Left ventricle myocardium inferior (tissue), 1 donor: ENCODE data around the gene NPIPB2. TPM values are rescaled to one million over a fixed set of nuclear protein-coding genes. Genes with fewer than 3 reads are reported as not detected.
A peak's percentile ranks its signal among the peaks of the same experiment; 100 is the strongest.
"Not testable (repeated sequence)": the region's sequence is repeated elsewhere in the genome, so short reads cannot be mapped to it uniquely, and the experiment has no call there.

Experiments
- DNase-seq: peaks from one replicate; pipeline ENCODE4 v3.0.0-alpha.2; 2020
- H3K27ac ChIP-seq: fragments of 200-600 bp; replicated peaks from 2 replicates; pipeline ENCODE4 v1.8.0; 2021
- H3K27me3 ChIP-seq: fragments of 200-600 bp; 2 replicates; pipeline ENCODE4 v1.8.0; 2021; ENCODE audit warnings: low read depth
- H3K36me3 ChIP-seq: fragments of 200-600 bp; 2 replicates; pipeline ENCODE4 v1.8.0; 2021
- H3K4me1 ChIP-seq: fragments of 200-600 bp; 2 replicates; pipeline ENCODE4 v1.8.0; 2021
- H3K4me3 ChIP-seq: fragments of 200-600 bp; 2 replicates; pipeline ENCODE4 v1.8.0; 2021; ENCODE audit warnings: mild to moderate bottlenecking, moderate library complexity
- H3K9me3 ChIP-seq: fragments of 200-600 bp; replicated peaks from 2 replicates; pipeline ENCODE4 v1.8.0; 2021
- intact Hi-C: fragments of 100-400 bp; cut with micrococcal nuclease; formaldehyde crosslinking; loops from one replicate; pipeline ENCODE4 v1.11.0; 2022
- total RNA-seq: library from RNA; stranded (reverse); fragmentation: NEBNext Ultra II Directional; extraction: Animal tissue kit (Norgen Biotek cat#: 25700); gene quantifications from one replicate; pipeline ENCODE4 v1.2.1, GENCODE V29; 2021
- TF ChIP-seq, protein P1 (sequence below): fragments of 200-600 bp; IDR thresholded peaks from 2 replicates; pipeline ENCODE4 v1.8.0; 2021; ENCODE audit warnings: antibody characterized with exemption, mild to moderate bottlenecking, borderline replicate concordance
- donor health status: DM: no; HTN: yes; CAD: no; lungs with severe emphysema.

Gene NPIPB2
- total RNA-seq, 1 donor from 2014 or later = 0.77 TPM

DNA sequence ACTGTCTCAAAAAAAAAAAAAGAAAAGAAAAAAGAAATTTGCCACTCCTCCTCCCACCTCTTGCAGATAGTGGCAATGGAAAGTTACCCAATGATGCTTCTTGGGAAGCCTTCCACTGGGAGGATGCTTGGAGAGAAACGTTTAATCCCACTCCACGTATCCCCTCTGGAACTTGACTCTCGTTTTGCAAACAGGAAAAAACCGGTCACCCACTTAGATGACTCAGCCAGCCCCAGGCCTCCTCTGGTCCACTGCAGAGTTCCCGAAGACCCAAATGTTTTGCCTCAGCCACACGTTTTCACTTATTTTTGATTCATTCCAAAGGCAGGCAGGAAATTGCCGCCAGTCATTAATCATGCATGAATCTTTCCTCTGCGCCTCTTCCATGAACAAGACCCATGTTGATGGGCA is 13.9 kb upstream of the NPIPB2 start:
- TF ChIP-seq, protein P1, sequence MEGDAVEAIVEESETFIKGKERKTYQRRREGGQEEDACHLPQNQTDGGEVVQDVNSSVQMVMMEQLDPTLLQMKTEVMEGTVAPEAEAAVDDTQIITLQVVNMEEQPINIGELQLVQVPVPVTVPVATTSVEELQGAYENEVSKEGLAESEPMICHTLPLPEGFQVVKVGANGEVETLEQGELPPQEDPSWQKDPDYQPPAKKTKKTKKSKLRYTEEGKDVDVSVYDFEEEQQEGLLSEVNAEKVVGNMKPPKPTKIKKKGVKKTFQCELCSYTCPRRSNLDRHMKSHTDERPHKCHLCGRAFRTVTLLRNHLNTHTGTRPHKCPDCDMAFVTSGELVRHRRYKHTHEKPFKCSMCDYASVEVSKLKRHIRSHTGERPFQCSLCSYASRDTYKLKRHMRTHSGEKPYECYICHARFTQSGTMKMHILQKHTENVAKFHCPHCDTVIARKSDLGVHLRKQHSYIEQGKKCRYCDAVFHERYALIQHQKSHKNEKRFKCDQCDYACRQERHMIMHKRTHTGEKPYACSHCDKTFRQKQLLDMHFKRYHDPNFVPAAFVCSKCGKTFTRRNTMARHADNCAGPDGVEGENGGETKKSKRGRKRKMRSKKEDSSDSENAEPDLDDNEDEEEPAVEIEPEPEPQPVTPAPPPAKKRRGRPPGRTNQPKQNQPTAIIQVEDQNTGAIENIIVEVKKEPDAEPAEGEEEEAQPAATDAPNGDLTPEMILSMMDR = no peak
- Histone ChIP-seq H3K27ac (no peak overlapping the region), H3K27me3 (no peaks in the 10 kb centered on the region), H3K4me1 (no peaks in the 10 kb centered on the region), H3K9me3 (no peaks in the 10 kb centered on the region), H3K36me3 (no peaks in the 10 kb centered on the region), H3K4me3 (no peak overlapping the region)
- no peak for DNase-seq
- intact Hi-C loops = no loop called here

- H3K27ac ChIP-seq, intact Hi-C loops, H3K27me3 ChIP-seq, H3K36me3 ChIP-seq, DNase-seq, H3K4me3 ChIP-seq, H3K4me1 ChIP-seq, H3K9me3 ChIP-seq: not testable (repeated sequence)
Measured at GRCh38 chr16:11953576-11953975, 11.7 kb upstream of the NPIPB2 start.

DNA sequence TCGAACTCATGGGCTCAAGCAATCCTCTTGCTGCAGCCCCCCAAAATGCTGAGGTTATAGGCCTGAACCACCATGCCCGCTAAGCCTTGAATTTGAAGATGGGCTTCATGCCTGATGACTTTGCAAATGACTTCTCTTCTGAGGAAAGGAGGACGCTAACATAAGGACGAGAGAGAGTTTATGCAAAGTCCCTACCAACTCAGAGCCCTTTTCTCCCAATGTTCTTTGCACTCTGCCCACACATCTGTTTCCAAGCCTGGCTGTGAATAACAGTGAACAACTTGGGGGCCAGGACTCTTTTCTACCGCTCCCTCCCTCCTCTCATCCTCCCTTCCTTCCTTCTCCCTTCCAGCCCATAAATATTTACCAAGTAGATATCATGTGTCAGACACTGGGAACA is 8.5 kb upstream of the NPIPB2 start:
- Histone ChIP-seq H3K27ac (no peak overlapping the region), H3K4me3 (no peak overlapping the region), H3K9me3 (no peaks in the 10 kb centered on the region), H3K36me3 (no peaks in the 10 kb centered on the region), H3K4me1 (no peaks in the 10 kb centered on the region), H3K27me3 (peaks cover 8% of the 10 kb centered on the region)
- TF ChIP-seq, protein P1 = no peak
- DNase-seq = no peak
- intact Hi-C loops = no loop called here

GRCh38 chr16:11949527-11949926 is 7.7 kb upstream of the NPIPB2 start:
- Histone ChIP-seq H3K4me3 (no peak overlapping the region), H3K4me1 (no peaks in the 10 kb centered on the region), H3K27ac (no peak overlapping the region), H3K27me3 (peaks cover 8% of the 10 kb centered on the region), H3K36me3 (no peaks in the 10 kb centered on the region), H3K9me3 (no peaks in the 10 kb centered on the region)
- DNase-seq = no peak
- TF ChIP-seq, protein P1 = peak; percentile 64
- intact Hi-C loops = no loop called here

DNA sequence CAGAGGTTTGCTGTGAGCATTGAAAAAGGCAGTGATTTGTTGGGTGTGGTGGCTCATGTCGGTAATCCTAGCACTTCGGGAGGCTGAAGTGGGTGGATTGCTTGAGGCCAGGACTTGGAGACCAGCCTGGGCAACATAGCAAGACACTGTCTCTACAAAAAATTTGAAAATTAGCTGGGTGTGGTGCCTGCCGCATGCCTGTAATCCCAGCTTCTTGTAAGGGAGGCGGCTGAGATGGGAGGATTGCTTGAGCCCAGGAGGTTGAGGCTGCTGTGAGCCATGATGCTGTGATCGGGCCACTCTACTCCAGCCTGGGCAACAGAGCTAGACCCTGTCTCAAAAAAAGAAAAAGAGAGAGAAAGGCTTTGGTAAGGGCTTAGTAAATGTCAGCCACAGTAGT is 7.0 kb upstream of the NPIPB2 start:
- TF ChIP-seq, protein P1 = no peak
- Histone ChIP-seq H3K4me1 (no peaks in the 10 kb centered on the region), H3K27ac (no peak overlapping the region), H3K4me3 (no peak overlapping the region), H3K27me3 (peaks cover 8% of the 10 kb centered on the region), H3K9me3 (no peaks in the 10 kb centered on the region), H3K36me3 (no peaks in the 10 kb centered on the region)
- intact Hi-C loops = no loop called here
- DNase-seq = no peak

DNA sequence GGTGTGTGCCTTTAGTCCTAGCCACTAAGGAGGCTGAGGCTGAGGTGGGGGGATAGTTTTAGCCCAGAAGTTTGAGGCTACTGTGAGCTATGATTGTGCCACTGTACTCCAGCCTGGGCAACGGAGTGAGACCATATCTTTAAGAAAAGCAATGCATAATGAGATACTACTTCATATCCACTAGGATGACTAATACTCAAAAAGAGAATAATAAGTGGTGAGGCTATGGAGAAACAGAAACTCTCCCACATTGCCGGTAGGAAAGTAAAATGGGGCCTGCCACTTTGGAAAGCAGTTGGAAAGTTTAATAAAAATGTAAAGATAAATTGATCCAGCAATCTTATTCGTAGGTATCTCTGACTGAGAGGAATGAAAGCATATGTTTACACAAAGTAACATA is 4.6 kb upstream of the NPIPB2 start:
- TF ChIP-seq, protein P1 = no peak
- Histone ChIP-seq H3K36me3 (no peaks in the 10 kb centered on the region), H3K27me3 (peaks cover 8% of the 10 kb centered on the region), H3K27ac (no peak overlapping the region), H3K4me1 (no peaks in the 10 kb centered on the region), H3K9me3 (no peaks in the 10 kb centered on the region), H3K4me3 (no peak overlapping the region)
- DNase-seq = no peak
- intact Hi-C loops = no loop called here

- H3K9me3 ChIP-seq, H3K4me3 ChIP-seq, H3K27ac ChIP-seq, H3K36me3 ChIP-seq, DNase-seq, intact Hi-C loops, H3K4me1 ChIP-seq, H3K27me3 ChIP-seq: not testable (repeated sequence)
Measured at GRCh38 chr16:11927350-11927749, 14.5 kb downstream of the NPIPB2 start.

DNA sequence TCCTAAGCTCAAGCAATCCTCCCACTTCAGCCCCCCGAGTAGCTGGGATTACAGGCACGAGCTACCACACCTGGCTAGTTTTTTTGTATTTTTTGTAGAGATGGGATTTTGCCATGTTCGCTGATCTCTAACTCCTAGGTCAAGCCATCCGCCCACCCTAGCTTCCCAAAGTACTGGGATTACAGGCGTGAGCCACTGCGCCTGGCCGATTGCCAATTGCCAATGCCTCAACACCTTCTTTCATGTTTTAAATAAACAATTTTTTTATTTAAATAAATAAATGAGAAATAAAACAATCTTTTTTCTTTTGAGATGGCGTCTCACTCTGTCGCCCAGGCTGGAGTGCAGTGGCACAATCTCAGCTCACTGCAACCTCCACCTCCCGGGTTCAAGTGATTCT is 17.8 kb downstream of the NPIPB2 start:
- H3K27ac ChIP-seq, H3K9me3 ChIP-seq, H3K4me3 ChIP-seq, intact Hi-C loops, DNase-seq, H3K4me1 ChIP-seq, H3K36me3 ChIP-seq: not testable (repeated sequence)
- peaks cover 11% of the 10 kb centered on the region for H3K27me3 ChIP-seq
